ENCODE data around the gene SEPTIN10. TPM values are rescaled to one million over a fixed set of nuclear protein-coding genes. Genes with fewer than 3 reads are reported as not detected.

Gene SEPTIN10
- polyA plus RNA-seq, 1 donor from 2014 or later, result 7.4 TPM

- no peaks in the 10 kb centered on the region for H3K79me2 ChIP-seq (replicated peaks; ENCODE audit: insufficient read depth, low read length)
- no peaks in the 10 kb centered on the region for H3K27me3 ChIP-seq (ENCODE audit: insufficient read depth, low read depth, low read length)
- no peak overlapping the region for H3K9ac ChIP-seq (ENCODE audit: low read length)
- H3K4me3 ChIP-seq (ENCODE audit: low read length), result no peak overlapping the region
- H3K9me2 ChIP-seq (ENCODE audit: insufficient read depth, low read length), result no peaks in the 10 kb centered on the region
- H3K9me3 ChIP-seq (ENCODE audit: low read length), result no peaks in the 10 kb centered on the region
- no peak for TF ChIP-seq REST (IDR thresholded peaks at IDR 0.05; ENCODE audit: borderline replicate concordance)
- TF ChIP-seq MXI1 (conservative IDR thresholded peaks at IDR 0.05; ENCODE audit: poor library complexity, severe bottlenecking), result no peak
- TF ChIP-seq RAD21 (conservative IDR thresholded peaks at IDR 0.05), result no peak
- TF ChIP-seq TAF1 (IDR thresholded peaks at IDR 0.05; ENCODE audit: low read depth), result no peak
- TF ChIP-seq EP300 (conservative IDR thresholded peaks at IDR 0.05; ENCODE audit: poor library complexity, severe bottlenecking), result no peak
- no peak for TF ChIP-seq SMC3 (conservative IDR thresholded peaks at IDR 0.05; ENCODE audit: poor library complexity)
- no peak for TF ChIP-seq EZH2 (IDR thresholded peaks at IDR 0.05; ENCODE audit: borderline replicate concordance, insufficient read depth, low read length, poor library complexity, severe bottlenecking)
- no peak for TF ChIP-seq CTCF (IDR thresholded peaks at IDR 0.05; ENCODE audit: poor library complexity, severe bottlenecking)
- TF ChIP-seq POLR2AphosphoS5 (IDR thresholded peaks at IDR 0.05), result no peak
- H3F3A ChIP-seq (ENCODE audit: insufficient read depth, low read length, poor library complexity, severe bottlenecking), result no peaks in the 10 kb centered on the region
- H4K20me1 ChIP-seq (ENCODE audit: insufficient read depth), result no peaks in the 10 kb centered on the region
- no peak overlapping the region for H3K4me2 ChIP-seq (ENCODE audit: low read length)
- H2AFZ ChIP-seq (ENCODE audit: low read depth, low read length), result no peak overlapping the region
- no peak overlapping the region for H3K27ac ChIP-seq (ENCODE audit: low read length)
- no peaks in the 10 kb centered on the region for H3K36me3 ChIP-seq (ENCODE audit: insufficient read depth, low read length)
Measured at GRCh38 chr2:109646961-109647360, 33.2 kb upstream of the SEPTIN10 start.

GRCh38 chr2:109645412-109646184 is 31.8 kb upstream of the SEPTIN10 start:
- no peaks in the 10 kb centered on the region for H3K27me3 ChIP-seq (ENCODE audit: insufficient read depth, low read depth, low read length)
- H3K9me3 ChIP-seq (ENCODE audit: low read length), result no peaks in the 10 kb centered on the region
- no peaks in the 10 kb centered on the region for H3K9me2 ChIP-seq (ENCODE audit: insufficient read depth, low read length)
- H3K36me3 ChIP-seq (ENCODE audit: insufficient read depth, low read length), result no peaks in the 10 kb centered on the region
- H3K4me2 ChIP-seq (ENCODE audit: low read length), result no peak overlapping the region
- H2AFZ ChIP-seq (ENCODE audit: low read depth, low read length), result no peak overlapping the region
- no peak overlapping the region for H3K9ac ChIP-seq (ENCODE audit: low read length)
- TF ChIP-seq EP300 (conservative IDR thresholded peaks at IDR 0.05; ENCODE audit: poor library complexity, severe bottlenecking) (no peak), EZH2 (IDR thresholded peaks at IDR 0.05; ENCODE audit: borderline replicate concordance, insufficient read depth, low read length, poor library complexity, severe bottlenecking) (no peak), MXI1 (conservative IDR thresholded peaks at IDR 0.05; ENCODE audit: poor library complexity, severe bottlenecking) (no peak), CTCF (IDR thresholded peaks at IDR 0.05; ENCODE audit: poor library complexity, severe bottlenecking) (no peak), REST (IDR thresholded peaks at IDR 0.05; ENCODE audit: borderline replicate concordance) (no peak), POLR2AphosphoS5 (IDR thresholded peaks at IDR 0.05) (no peak), RAD21 (conservative IDR thresholded peaks at IDR 0.05) (no peak), TAF1 (IDR thresholded peaks at IDR 0.05; ENCODE audit: low read depth) (no peak), SMC3 (conservative IDR thresholded peaks at IDR 0.05; ENCODE audit: poor library complexity) (no peak)
- H3K4me3 ChIP-seq (ENCODE audit: low read length), result no peak overlapping the region
- H3K27ac ChIP-seq (ENCODE audit: low read length), result no peak overlapping the region
- no peaks in the 10 kb centered on the region for H4K20me1 ChIP-seq (ENCODE audit: insufficient read depth)
- no peaks in the 10 kb centered on the region for H3K79me2 ChIP-seq (replicated peaks; ENCODE audit: insufficient read depth, low read length)
- no peaks in the 10 kb centered on the region for H3F3A ChIP-seq (ENCODE audit: insufficient read depth, low read length, poor library complexity, severe bottlenecking)
